GM19463 (cell line): ENCODE results near the gene F2RL2.

Experiments
- ATAC-seq: cut with Tn5 transposase; IDR thresholded peaks from one replicate; pipeline ENCODE4 v1.9.1; 2021; ENCODE audit warnings: mild to moderate bottlenecking, moderate library complexity; ENCODE audit not compliant: unreplicated experiment

The F2RL2 gene, protein sequence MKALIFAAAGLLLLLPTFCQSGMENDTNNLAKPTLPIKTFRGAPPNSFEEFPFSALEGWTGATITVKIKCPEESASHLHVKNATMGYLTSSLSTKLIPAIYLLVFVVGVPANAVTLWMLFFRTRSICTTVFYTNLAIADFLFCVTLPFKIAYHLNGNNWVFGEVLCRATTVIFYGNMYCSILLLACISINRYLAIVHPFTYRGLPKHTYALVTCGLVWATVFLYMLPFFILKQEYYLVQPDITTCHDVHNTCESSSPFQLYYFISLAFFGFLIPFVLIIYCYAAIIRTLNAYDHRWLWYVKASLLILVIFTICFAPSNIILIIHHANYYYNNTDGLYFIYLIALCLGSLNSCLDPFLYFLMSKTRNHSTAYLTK

DNA sequence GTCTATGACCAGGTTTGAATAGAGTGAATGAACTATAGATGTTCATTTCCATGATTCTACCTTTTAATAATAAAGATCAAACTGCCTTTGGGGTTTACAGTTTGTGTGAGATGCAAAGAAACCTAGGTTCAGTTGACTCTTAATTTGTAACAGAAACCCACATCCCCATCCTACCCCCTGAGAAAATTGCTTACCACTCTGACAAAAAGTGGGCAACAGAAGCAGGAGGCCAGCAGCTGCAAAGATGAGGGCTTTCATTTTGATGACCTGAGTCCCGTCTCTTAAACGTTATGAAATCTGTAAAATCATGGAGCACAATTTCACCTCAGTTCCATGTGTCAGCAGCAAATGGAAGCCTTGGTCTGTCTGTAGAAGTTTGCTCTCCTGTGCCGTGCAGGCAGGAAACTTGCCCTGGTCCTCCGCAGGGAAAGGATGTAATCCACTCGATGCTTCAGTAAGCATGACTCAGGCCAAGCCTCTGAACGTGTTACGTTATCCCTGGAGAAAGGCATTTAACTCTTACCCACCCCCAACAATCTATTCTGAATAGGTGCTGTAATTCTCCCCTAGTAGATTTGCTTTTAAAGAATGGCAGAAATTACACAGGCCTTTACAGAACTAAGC is at the start of gene F2RL2:
Gene F2RL2, minus strand, starts transcription at position 431 of the 624 bp plus-strand sequence. Its CDS starts 173 bp downstream, at position 258.
- no peak for ATAC-seq

GRCh38 chr5:76672242-76672641 is 49.0 kb upstream of the F2RL2 start:
- no peak for ATAC-seq

- ATAC-seq, result no peak
Measured at GRCh38 chr5:76670508-76670907, 47.3 kb upstream of the F2RL2 start.

GRCh38 chr5:76669245-76669644 is 46.0 kb upstream of the F2RL2 start:
- no peak for ATAC-seq

GRCh38 chr5:76667495-76667894 is 44.3 kb upstream of the F2RL2 start:
- no peak for ATAC-seq

- peak; percentile 76 for ATAC-seq
Measured at GRCh38 chr5:76664079-76664478, 40.9 kb upstream of the F2RL2 start.

GRCh38 chr5:76663573-76663972 is 40.4 kb upstream of the F2RL2 start:
- ATAC-seq, result no peak

DNA sequence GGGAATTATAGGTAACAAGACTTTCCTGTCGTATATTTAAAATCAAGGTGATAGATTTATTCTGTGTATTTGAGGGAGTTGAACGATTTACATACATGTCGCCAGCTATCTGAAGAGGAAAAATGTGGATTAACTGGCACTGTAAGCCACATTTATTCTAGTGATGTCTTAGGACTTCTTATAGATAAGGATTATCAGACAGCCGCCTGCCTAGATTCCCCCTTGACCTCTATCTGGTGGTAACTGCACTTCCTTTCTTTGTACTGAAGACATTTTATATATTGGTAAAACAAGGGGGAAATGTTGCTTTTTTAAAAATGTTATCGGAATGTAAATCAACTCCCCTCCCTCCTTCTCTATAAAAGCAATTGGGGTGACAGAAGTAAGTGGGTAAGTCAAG is 39.3 kb upstream of the F2RL2 start:
- ATAC-seq, result no peak

DNA sequence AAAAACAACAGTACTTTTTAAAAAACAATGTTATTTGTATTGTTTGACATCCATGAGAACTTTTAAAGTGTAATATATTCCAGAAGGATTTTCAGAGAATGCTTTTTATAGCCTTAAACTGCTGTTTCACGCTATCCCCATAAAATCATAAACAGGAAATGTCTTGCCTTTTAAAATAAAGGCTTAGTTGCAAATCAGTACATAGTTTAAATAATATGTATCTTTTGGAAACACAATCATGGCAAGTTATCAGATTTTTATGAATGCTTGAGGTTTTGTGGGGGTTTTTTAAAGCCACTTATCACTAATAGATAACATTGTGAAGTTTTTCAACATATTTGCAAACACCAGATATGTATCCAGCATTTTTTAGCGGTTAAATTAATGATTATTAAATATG is 37.2 kb upstream of the F2RL2 start:
- ATAC-seq, result no peak

- ATAC-seq, result no peak
Measured at GRCh38 chr5:76657683-76658311, 34.6 kb upstream of the F2RL2 start.

DNA sequence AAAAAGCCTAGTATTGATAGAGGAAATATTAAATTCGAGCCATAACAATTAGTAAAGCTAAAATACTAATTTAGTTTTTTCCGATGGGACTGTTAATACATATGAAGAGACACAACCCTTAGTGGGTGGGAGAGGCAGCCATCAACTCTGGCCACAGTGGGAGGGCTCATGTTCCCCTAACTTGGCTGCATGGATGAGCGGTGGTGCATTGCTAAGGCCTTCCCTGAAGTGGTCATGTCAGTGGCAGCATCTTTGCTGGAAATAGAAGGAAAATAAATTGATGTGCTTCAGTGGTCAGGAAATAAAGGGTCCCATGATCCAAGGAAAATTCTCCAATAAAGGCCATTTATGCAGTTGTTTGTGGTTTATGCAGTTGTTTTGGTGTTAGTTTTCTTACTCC is 33.9 kb upstream of the F2RL2 start:
- ATAC-seq, result no peak

DNA sequence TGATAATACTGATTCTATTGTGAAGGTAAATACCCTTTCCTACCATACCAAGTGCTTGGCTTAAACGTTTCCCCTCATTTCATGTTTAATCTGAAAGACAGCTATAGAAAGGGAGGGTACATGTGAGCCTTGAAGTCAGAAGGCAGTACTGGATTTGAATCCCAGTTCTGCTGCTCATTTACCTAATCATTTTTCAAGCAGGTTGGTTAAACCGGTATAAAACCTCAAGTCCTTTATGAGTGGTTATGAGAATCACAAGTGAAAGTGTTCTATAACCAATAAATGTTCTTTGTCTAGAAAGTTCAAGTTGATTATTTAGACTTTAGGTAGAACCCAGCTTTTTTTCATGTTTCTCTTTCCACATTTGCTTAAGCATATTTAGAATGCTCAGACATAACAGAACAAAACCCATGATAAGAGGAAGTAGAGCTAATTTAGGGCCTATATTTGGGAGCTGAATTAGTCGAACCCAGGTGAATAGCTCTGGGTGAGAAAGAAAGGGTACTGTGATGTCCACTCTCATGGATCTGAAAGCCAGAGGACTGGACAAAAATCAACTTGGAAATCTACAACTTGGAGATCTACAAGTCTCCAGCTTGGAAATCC is 29.7 kb upstream of the F2RL2 start:
- no peak for ATAC-seq

GRCh38 chr5:76649140-76649539 is 25.9 kb upstream of the F2RL2 start:
- no peak for ATAC-seq

GRCh38 chr5:76643371-76643770 is 20.2 kb upstream of the F2RL2 start:
- no peak for ATAC-seq

DNA sequence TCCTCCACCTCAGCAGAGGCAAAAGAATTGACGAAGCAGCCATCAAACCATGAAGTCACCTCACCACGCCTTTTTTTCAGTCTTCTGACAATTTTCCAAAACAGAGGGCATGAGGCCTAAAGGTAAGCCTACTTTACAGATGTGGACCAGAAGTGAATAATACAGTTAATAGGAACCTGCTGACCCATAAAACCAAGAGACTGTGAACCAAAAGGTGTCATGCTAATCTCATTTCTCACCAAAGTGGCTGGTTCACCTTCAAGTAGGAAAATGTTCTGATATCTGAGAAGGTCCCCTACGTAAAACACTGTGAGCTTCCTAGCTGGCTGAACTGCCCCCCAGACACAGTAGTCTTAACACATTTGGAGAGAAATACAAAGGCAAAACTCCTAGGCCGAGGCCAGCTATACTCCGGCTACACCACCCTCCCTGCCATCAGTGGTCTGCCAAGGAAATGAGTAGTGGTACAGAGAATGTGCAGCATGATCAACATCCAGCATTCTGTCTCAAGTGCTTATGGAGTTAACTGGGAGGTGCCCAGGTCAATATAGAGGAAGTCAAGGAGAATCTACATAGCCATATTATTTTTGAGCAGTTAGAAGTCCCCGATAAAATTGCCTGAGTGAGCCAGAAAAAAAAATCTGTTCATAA is 19.3 kb upstream of the F2RL2 start:
- ATAC-seq, result no peak

DNA sequence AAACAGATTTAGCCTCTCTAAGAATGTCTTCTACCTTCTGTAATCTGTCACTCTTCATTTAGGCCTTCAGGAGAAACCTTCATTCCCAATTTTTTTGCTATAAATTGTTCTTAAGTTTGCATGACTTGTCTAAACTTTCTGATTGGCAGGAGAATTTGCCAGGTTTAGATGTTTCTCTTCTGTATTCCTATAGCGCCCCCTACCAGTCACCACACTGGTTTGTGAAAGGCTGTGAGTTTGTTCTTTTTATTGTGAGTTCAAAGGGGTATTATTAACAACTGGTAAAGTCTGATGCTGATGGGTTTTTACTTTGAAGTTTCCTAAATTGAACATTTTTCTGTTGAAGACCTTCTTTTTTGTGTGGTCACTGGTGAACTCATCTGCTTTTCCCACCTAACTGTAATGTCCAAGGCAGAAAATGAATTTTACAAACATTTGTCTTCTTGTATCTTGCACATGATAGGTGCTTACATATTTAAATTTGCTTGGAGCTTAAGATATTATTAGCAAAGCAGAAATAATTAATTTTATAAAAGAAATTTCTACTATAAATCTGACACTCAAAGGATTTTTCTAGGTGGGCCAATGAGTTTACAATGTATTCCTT is 18.4 kb upstream of the F2RL2 start:
- ATAC-seq, result no peak

DNA sequence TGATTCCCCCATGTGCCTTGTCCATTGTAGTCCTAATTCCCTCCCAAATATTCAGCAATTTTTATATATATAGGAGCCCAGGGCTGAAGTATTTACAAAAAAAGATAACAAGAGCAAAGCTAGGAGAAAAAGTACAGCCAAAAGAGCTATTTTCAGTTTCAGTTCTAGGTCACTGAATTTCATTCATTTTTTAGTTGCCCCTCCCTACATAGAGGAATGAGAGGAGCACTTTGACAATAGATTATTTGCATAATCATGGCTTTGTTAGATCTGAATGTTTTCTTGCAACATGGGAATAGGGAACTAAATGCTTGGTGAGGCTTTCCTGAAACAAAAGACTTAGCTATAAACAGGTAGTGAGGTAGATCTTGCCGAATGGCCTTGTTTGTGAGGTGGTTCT is 15.3 kb upstream of the F2RL2 start:
- no peak for ATAC-seq

- ATAC-seq, result no peak
Measured at GRCh38 chr5:76637490-76637889, 14.3 kb upstream of the F2RL2 start.

GRCh38 chr5:76634661-76635060 is 11.5 kb upstream of the F2RL2 start:
- no peak for ATAC-seq

DNA sequence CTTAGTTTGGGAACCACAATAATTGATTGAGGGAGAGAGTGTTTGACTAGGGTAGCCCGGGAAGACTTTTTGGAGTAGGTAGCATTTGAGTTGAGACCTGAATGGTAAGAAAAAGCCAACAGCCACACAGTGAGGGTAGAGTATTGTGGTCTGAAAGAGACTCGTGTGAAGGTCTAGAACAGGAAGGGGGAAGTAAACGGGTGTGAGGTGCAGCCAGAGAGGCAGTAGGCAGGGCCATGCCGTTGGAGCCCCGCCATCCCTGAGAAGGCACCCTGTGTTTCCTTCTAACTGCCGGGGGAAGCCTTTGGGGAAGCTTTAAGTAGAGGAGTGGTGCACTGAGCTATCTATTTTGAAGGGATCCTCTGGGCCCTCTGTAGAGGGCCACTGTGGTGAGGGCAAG is 3.5 kb upstream of the F2RL2 start:
- ATAC-seq, result no peak
